AG04449 (cell line): Measurements from ENCODE around the gene BET1L.
"Not testable (repeated sequence)": the region's sequence is repeated elsewhere in the genome, so short reads cannot be mapped to it uniquely, and the experiment has no call there.

Experiments used
- CTCF ChIA-PET: fragments of 350-600 bp; formaldehyde crosslinking; extraction: SDS; loops from one replicate; lab custom pipeline; 2021; ENCODE audit warnings: antibody characterized with exemption; lab: Yijun Ruan, JAX
- POLR2A ChIA-PET: fragments of 400-600, 350-600 bp; formaldehyde crosslinking; extraction: SDS; loops from one replicate; lab custom pipeline; 2020; ENCODE audit warnings: antibody characterized with exemption, inconsistent platforms; lab: Yijun Ruan, JAX
- DNase-seq: peaks from one replicate; pipeline ENCODE4 v3.0.0-alpha.2; 2010; ENCODE audit warnings: low read depth, low spot score
- H3K4me3 ChIP-seq: 2 replicates; pipeline ENCODE4 v1.5.1; 2011; ENCODE audit warnings: low read depth, mild to moderate bottlenecking, control low read depth, low read length
- TF ChIP-seq, protein P1 (sequence below): IDR thresholded peaks from one replicate; pipeline ENCODE4 v1.5.1; 2011; ENCODE audit warnings: mild to moderate bottlenecking, moderate library complexity, low read length, control low read depth, inconsistent platforms; ENCODE audit not compliant: insufficient read depth; ENCODE audit errors: missing control alignments

Gene BET1L

DNA sequence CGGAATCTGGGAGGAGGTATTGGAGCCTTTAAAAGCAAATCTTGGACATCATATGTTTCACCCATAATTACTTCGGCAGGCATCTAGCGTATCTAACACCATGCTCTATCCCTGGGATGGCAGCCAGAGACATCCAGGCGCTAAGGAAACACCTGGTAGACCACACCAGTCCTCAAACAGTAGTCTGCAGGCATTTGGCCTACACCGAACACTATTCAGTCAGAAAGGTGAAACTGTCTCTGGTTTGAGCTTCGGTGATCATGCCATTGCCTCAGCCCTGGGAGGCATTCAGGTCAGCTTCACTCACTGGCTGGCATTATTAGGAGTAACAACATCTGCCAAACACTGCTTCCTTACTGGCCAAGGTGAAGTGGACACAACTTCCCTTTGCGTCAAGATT lies 17.2 kb upstream of the BET1L start:
- ChIA-PET POLR2A (no interaction called here), CTCF (no interaction called here)
- TF ChIP-seq, protein P1, sequence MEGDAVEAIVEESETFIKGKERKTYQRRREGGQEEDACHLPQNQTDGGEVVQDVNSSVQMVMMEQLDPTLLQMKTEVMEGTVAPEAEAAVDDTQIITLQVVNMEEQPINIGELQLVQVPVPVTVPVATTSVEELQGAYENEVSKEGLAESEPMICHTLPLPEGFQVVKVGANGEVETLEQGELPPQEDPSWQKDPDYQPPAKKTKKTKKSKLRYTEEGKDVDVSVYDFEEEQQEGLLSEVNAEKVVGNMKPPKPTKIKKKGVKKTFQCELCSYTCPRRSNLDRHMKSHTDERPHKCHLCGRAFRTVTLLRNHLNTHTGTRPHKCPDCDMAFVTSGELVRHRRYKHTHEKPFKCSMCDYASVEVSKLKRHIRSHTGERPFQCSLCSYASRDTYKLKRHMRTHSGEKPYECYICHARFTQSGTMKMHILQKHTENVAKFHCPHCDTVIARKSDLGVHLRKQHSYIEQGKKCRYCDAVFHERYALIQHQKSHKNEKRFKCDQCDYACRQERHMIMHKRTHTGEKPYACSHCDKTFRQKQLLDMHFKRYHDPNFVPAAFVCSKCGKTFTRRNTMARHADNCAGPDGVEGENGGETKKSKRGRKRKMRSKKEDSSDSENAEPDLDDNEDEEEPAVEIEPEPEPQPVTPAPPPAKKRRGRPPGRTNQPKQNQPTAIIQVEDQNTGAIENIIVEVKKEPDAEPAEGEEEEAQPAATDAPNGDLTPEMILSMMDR = no peak
- no peak for DNase-seq
- no peak overlapping the region for H3K4me3 ChIP-seq

- no peak overlapping the region for H3K4me3 ChIP-seq
- DNase-seq = no peak
- ChIA-PET POLR2A (interaction anchor here (0.5 kb wide), 1 partner anchor 116 kb away, joined by 3 read pairs; no protein-coding TSS in a partner anchor), CTCF (no interaction called here)
- TF ChIP-seq, protein P1 = no peak
Observed at GRCh38 chr11:223884-224283, 16.7 kb upstream of the BET1L start.

DNA sequence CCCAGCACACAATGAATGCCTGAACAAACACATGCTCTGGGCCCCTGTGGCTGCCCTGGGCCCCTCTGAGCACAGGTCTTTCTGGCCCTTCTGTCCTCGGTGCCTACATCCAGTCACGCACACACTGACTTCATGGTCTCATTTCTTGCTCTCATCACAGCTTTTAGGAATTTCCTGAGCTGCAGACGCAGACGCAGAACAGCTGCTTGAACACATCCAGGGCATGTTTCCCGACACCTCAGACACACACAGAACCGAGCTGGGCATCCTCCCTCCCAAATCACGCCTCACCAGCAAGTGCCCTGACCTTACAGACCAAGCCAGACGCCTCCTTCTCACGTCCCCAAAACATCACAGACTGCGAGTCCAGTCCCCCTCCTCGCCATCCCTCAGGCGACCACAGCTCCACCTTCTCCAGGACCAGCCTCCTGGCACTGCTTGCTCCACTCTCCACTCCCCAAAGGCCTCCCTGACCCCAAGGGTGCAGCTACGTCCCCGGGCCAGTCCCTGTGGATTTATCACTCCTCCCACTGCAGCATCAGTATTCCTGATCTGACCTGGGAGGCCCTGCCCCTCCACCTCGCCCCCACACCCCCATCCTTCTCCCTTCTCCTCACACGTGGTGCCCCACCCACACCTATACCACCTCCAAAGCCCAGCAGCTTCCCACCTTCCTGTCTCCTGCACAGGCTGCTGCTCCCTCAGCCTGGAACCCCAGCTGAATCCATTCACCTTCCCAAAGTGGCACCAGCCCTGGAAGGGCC lies 16.0 kb upstream of the BET1L start:
- ChIA-PET POLR2A (interaction anchor here (0.5 kb wide), 1 partner anchor 117 kb away, joined by 3 read pairs; no protein-coding TSS in a partner anchor), CTCF (interaction anchor here (1.0 to 1.1 kb wide), 2 partner anchors 12 to 81 kb away, joined by 3 read pairs; no protein-coding TSS in a partner anchor)
- H3K4me3 ChIP-seq = no peak overlapping the region
- no peak for DNase-seq
- TF ChIP-seq, protein P1 = no peak

- POLR2A ChIA-PET = interaction anchor here (0.7 to 1.2 kb wide), 2 partner anchors 10 to 15 kb away, joined by 3 to 7 read pairs; partner anchors contain the start of genes BET1L and RIC8A
Observed at GRCh38 chr11:221998-222789, 15.0 kb upstream of the BET1L start.

GRCh38 chr11:221539-221938 lies 14.3 kb upstream of the BET1L start:
- TF ChIP-seq, protein P1 = no peak
- CTCF ChIA-PET = interaction anchor here (0.9 to 1.2 kb wide), 3 partner anchors 8 to 226 kb away, joined by 3 to 4 read pairs (median 4); no protein-coding TSS in a partner anchor

More at GRCh38 chr11:221998-222789, 15.0 kb upstream of the BET1L start:
- CTCF ChIA-PET = interaction anchor here (0.9 to 1.2 kb wide), 5 partner anchors 8 to 226 kb away, joined by 3 to 4 read pairs (median 3); no protein-coding TSS in a partner anchor
- H3K4me3 ChIP-seq = no peak overlapping the region
- TF ChIP-seq, protein P1 = no peak
- no peak for DNase-seq

GRCh38 chr11:220641-221215 lies 13.5 kb upstream of the BET1L start:
- POLR2A ChIA-PET, H3K4me3 ChIP-seq, DNase-seq: not testable (repeated sequence)
- CTCF ChIA-PET = interaction anchor here (0.9 kb wide), 1 partner anchor 9 kb away, joined by 4 read pairs; no protein-coding TSS in a partner anchor

More at GRCh38 chr11:221539-221938, 14.3 kb upstream of the BET1L start:
- DNase-seq = no peak
- H3K4me3 ChIP-seq = no peak overlapping the region
- POLR2A ChIA-PET = interaction anchor here (0.7 to 1.2 kb wide), 2 partner anchors 10 to 14 kb away, joined by 3 to 7 read pairs; partner anchors contain the start of genes BET1L and RIC8A
